DMS79 treated with DMSO at 0.1 percent for 48 hours (cell line): Measurements from ENCODE around the gene EPDR1.

ENCODE experiments used
- DNase-seq: peaks from one replicate; lab custom pipeline; 2025; lab: John Stamatoyannopoulos, UW

The EPDR1 gene

DNA sequence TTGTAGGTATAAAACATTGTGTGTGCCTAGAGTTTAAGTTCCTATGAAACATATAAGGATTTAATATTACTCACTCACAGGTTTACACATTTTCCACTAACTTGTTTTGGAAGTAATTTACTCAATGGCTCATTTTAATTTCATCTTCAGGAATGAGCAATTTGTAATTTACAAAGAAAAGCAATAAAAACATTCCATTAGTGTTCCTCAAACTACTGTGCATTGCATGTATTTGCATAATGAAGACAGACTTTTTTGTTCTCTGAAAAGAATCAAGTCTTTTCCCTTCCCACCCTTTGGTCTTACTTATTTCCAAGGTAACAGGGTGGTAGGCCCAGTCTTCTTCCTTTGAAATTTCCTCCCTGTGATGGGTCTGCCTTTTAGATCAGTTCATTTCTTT is 61.2 kb downstream of the EPDR1 start:
- DNase-seq, result no peak

DNA sequence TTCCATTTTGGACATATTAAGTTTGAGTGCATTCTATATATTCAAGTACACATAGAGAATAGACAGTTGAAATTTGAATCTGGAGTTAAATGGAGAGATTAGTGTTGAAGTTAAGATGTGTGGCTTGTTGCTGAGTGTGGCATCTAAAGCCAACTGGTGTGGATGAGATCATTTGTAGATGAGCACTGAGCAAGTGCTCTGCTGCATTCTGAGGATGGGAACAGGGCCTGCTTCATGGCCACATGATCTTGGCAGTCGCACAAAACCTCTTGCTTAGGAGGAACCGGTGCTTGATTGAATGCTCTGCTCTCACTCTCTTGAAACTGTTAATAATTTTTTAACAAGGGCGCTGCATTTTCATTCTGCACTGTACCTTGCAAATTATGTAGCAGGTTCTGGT is 62.0 kb downstream of the EPDR1 start:
- no peak for DNase-seq

DNA sequence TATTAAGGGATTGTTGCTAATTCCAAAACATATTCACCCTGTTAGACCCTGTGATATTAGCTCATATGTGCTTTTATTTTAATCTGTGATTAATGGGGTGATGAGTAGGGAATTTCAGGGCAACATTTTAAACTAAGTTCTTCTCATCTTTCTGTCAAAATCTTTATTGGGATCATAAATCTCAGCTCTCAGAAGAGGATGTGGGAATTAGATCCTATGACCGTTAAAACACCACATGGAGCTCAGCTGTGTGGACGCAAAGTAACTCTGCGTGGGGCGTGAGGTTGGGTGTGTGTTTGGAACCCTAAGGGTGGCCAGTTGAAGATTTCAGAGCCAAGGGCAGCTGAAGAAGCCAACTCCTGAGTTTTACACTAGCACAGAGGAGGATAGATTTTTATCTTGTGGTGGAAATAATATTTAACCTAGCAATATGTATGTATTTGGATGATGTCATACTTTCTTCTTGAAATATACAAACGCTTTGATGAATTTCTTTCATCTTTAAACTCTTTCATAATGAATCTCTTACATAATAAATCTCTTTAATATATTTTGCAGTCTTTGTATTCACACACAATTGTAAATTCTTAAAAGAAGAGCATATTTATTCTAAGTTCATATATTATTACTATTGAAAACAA is 64.4 kb downstream of the EPDR1 start:
- DNase-seq, result no peak

DNA sequence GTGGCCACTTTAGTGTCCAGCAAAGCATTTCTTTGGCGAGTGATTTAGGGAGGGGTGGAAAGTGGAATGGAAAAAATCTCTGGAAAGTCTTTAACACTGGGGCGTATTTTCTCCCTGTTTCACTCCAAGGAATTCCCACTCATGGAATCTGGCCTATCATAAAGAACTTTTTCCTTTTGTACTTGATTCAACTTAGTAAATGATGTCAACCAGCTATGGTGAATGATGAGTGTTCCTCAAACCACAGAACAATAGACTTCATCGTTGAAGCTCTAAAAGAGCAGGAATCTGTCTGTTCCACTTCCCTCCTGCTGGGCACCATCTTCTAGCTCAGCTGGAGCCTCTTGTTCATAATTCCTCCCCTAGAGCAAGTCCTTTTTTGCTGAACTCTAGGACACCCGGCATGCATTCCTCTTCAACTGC is 66.5 kb downstream of the EPDR1 start:
- no peak for DNase-seq

DNA sequence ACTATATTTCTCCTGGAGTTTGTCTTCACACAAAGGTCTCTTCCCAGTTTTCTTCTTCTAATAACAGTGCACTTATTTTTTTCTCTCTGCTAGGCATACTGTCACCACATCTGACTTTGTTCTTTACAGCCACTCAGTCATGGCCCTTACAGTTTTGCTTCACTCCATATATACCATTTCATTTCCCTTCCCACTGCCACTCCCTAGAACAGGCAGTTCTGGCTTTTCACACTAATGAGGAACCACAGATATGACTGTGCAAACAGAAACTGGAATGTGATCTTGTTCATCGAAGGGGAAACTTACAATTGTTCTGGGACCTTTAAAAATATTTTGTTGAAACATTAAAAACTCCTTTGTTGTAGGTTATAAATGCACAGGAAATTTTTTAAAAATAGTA is 67.3 kb downstream of the EPDR1 start:
- DNase-seq, result no peak

DNA sequence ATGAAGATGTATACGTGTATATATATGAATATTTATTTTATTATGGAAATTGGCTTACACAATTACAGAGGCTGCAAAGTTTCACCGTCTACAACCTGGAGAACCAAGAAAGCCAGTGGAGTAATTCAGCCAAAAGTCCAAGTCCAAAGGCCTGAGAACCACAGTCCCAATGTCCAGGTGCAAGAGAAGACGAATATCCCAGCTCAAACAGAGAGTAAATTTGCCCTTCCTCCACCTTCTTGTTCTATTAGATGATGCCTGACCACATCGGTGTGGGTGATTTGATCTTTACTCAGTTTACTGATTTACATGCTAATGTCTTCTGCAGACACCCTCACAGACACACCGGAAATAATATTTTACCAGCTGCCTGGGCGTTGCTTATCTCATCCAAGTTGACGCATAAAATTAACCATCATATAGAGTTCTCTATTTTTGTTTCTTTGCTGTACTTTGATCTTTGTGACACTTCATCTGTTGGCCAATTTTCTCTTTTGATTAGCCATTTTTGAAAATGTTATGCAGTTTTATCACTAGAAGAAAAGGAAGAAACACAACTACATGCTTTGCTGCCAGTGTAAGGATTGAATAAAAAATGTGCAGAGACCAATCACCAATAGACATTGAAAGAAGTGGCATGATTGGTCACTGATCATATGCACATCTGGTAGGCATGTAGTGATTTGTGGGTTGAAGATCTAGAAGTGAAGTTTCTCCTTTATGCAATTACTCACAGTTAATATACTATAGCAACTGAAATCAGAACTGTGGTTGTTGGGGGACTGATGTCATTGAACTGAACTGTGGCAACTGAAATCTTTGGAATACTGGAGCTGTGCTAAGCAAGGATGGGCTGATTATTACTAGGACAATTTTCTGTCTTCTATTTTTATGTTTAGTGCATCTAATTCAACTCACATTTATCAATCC is 68.5 kb downstream of the EPDR1 start:
- DNase-seq, result no peak

DNA sequence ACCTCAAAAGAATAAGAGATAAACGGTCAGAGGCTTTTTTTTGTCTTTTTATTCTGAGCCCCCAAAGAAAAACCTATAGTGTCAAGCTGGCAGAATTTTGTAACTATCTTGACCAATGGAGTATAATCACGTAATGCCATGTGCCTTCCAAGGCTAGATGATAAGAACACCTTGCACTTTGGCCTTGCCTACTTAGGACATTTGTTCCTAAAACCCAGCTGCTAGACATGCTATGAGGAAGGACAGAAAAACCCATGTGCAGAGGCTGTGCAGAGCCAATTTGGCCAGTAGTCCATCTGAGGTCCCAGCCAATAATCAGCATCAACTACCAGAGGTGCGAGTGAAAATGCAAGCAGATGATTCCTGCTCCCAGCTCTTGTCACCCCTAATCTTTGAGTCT is 69.9 kb downstream of the EPDR1 start:
- DNase-seq, result no peak

DNA sequence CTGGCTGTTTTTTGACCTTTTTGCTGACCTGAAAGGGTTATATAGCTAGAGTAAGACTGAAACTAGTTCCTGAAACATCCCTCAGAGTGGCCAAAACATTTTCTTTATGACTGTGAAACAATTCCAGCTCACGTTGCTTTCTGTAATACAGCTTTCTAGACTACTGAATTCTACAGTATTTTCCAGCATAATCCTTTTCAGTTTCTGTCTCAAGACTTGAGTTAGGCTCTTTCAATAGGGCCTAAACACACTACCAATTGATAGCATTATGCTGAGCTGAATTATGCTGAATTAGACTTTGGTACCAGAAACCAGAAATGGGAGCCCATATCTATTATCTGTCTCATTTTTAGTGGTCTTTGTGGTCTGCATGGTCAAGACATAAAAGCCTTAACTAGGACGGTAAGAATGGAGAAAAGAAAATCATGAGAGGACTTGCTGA is 72.6 kb downstream of the EPDR1 start:
- DNase-seq, result no peak

DNA sequence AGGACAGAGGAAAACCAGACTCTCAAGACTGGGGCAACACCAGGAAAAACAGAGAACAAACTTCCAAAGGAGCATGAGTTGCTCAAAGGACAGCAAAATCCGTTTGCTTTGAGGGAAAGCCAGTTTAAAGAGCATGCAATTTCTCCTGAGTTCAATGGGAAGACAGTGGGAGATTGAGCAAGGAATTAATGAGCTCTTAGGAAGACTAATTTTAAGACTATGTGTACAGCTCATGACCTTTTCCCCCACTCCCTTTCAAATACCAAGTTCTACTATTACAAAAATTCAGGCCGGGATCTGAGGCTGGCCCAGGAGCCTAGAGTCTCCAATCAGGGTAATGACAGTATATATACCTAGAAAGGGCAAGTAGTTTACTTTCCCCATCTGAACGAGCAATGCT is 79.2 kb downstream of the EPDR1 start:
- DNase-seq, result no peak

GRCh38 chr7:38000272-38000671 is 79.8 kb downstream of the EPDR1 start:
- DNase-seq, result no peak
